Hematopoietic multipotent progenitor cell treated with erythropoietin and hydrocortisone succinate and interleukin-3 and kit ligand, for 15 days (in vitro differentiated cells): Measurements from ENCODE around the gene IL27RA.

Source experiments
- DNase-seq: peaks from one replicate; pipeline ENCODE4 v3.0.0-alpha.2; 2015; ENCODE audit warnings: low spot score

IL27RA gene

GRCh38 chr19:14059652-14060155 is 28.1 kb downstream of the IL27RA start:
- DNase-seq: peak; percentile 47

DNA sequence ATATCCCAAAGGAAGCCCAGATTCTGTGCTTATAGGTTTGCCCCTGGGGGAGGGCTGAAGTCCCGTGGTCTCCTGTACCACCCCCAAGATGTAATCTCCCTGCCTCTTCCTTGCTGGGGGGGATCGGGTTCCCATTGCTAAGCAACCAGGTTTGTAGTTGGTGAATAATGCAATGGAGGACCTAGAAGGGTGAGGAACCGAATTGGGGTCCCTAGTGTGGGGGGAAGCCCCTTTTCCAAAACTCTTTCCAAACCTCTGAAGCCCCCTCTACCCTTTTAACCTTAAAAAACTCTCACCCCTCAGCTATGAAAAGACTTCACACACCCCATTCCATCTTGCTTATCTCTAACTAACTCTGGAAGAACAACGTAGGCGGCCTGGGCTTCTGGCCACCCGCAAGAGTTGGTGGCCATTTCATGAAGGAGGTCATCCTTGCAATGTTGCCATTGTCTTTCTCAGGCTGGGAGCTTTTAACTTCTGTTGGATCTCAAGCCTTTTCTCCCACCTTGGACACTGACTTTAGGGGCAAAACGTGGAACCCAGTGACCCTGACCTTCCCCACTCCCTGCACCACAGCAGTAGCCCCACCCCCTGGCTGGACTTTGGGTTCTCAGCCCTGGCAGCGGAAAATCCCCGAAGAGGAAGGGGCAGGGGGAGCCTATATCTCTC is 29.7 kb downstream of the IL27RA start:
- no peak for DNase-seq

DNA sequence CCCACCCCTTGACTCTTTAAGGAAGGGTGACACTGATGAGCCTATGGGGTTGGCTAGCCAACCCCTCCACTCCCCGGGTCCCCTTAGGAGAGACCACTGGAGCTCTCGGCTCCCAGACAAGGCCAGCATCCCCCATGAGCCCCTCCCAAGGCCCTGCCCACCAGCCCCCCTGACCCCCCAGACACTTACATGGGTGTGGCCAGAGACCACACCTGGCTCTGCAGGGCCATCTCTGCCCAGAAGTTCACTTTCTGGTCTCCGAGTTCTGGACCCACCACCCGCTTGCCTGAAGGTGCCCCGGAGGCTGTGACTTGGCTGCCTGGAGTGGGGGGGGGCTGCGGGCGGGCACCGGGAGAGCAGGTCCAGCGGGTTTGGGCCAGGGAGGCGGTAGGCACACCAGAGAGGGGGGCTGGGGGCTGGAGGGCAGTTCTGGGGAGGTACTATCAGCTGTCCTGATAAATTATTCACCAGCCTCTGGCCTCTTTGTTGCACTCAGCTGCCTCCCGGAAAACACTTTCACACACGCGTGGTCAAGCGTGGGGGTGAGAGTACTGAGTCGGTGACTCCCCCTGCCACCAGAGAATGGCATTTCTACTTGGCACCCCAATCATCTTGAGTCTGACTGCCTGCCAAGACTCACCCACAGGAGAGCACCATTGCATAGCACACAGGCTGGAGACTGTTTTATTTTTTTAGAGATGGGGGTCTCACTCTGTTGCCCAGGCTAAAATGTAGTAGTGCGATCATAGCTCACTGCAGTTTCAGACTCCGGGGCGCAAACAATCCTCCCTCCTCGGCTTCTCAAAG is 30.4 kb downstream of the IL27RA start, which contains the start of gene PALM3:
PALM3 (minus strand) TSS at position 326 of the 807 bp plus-strand sequence; CDS start at position 230, 96 bp downstream.
- no peak for DNase-seq

DNA sequence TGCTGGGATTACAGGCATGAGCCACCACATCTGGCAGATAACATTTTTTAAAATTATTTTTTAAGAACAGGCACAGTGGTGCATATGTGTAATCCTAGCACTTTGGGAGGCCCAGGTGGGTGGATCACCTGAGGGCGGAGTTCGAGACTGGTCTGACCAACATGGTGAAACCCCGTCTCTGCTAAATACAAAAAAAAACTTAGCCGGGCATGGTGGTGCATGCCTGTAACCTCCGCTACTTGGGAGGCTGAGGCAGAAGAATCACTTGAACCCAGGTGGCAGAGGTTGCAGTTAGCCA is 30.9 kb downstream of the IL27RA start:
- DNase-seq: no peak

DNA sequence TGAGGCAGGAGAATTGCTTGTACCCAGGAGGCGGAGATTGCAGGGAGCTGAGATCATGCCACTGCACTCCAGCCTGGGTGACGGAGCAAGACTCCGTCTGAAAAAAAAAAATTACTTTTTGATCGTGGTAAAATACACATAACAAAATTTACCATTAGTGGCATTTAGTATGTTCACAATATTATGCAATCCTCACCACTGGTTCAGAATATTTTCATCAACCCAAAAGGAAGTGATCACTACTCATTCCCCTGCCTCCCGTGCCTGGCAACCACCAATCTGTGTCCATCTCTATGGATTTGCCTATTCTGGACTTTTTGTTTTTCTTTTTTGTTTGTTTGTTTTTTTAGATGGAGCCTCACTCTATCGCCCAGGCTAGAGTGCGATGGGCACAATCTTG is 31.5 kb downstream of the IL27RA start:
- DNase-seq: no peak

- DNase-seq: no peak
These were observed 34.6 kb downstream of the IL27RA start for GRCh38 chr19:14066134-14066533.

DNA sequence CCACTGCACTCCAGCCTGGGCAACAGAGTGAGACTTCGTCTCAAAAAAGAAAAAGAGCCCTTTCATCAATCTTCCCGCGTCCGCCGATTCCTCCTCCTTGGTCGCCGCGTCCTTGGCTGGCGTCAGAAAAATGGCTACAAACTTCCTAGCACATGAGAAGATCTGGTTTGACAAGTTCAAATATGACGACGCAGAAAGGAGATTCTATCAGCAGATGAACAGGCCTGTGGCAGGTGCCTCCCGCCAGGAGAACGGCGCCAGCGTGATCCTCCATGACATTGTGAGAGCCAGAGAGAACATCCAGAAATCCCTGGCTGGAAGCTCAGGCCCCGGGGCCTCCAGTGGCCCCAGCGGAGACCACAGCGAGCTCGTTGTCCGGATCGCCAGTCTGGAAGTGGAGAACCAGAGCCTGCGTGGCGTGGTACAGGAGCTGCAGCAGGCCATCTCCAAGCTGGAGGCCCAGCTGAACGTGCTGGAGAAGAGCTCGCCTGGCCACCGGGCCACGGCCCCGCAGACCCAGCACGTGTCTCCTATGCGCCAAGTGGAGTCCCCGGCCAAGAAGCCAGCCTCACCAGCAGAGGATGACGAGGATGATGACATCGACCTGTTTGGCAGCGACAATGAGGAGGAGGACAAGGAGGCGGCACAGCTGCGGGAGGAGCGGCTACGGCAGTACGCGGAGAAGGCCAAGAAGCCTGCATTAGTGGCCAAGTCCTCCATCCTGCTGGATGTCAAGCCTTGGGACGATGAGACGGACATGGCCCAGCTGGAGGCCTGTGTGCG is 38.9 kb downstream of the IL27RA start:
- DNase-seq: no peak

- DNase-seq: no peak
These were observed 41.1 kb downstream of the IL27RA start, which contains the start of gene MISP3 for GRCh38 chr19:14072535-14073260. Gene MISP3, plus strand, starts transcription at chr19:14072786. Its CDS starts 524 bp downstream, at chr19:14073310.

- peak; percentile 79 for DNase-seq
These were observed 41.8 kb downstream of the IL27RA start for GRCh38 chr19:14073261-14073924.

DNA sequence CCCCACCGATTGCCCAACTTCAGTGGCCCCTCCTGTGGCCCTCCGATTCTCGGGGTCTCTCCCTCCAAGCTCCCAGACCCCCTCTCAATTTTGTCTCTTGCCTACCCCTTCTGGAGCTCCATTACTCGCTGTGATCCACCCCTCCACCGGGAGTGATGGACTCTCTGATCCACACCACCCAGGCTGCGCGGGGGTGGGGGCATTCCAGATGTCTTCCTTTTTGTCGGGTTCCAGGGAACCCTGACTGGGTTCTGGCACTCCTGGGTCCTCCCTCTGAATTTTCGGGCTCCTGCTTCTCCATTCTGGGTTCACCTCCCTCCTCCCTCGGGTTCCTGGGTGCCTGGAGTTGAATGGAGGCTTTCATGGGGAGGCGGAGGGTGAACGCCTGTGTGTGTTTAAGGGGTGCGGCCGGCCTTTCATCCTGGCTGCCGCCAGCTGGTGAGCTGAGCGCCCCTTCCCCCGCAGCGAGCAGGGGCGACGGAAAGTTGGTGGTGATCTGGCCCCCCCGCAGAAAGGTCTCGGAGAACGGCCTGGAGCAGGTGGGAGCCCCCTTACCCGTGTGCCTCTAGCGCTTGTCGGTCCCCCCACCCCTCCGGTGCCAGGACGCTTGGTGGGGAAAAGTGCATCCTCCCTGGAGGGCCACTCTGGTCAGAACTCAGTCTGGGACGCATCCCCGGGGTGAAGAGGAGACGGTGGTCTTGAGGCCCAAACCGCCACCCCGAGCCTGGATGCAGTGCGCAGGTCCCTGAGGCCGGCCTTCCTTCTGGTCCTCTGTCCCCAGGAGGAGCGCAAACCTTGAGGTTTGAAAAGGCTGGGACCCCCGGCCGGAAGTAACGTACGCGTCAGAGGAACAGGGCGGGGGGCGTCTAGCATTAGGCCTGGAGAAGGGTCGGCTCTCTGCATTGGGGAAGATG is 42.6 kb downstream of the IL27RA start:
- DNase-seq: peak; percentile 25

GRCh38 chr19:14078411-14078810 is 46.8 kb downstream of the IL27RA start:
- no peak for DNase-seq

DNA sequence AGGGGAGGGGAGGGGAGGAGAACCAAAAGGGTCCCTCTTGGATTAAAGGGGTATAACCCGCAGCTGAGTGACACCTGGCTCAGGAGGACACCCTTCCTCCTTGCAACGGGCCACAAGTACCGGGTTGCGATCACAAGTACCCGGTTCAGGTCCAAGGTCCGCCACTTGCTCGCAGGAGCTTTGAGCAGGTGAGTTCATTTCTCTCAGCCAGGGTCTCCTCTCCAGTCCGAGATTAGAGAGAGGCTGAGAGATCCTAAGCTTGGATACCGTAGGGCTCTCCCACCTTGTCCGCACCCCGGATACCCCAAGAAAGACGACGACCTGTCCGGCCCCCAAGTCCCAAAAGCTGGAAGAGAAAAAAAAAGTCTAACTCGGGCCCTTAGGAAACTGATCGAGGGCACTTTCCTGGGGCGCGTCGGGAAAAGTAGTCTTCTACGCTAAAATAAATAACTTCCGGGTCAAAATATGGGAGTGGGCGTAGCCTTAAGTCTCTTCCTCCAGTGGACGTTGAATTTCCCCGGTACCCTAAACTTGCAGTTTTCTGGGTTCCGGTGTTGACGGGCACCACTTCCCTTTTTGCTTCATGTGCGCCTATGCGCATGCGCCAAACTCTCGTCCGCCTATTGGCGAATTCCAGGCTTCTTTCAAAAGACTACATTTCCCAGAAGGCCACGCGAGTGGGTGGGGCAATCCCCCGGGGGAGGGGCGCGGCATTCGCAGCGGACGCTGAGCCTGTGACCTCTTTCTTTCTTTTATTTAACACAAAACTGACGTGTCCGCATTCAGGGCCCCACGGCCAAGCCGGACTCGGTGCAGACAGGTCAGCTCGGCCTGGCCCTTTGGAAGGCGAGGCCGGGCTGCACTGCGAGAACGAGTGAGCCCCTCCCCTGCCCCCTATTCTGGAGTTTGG is 49.6 kb downstream of the IL27RA start:
- peak; percentile 100 for DNase-seq

GRCh38 chr19:14081797-14082674 is 50.5 kb downstream of the IL27RA start:
- DNase-seq: no peak

DNA sequence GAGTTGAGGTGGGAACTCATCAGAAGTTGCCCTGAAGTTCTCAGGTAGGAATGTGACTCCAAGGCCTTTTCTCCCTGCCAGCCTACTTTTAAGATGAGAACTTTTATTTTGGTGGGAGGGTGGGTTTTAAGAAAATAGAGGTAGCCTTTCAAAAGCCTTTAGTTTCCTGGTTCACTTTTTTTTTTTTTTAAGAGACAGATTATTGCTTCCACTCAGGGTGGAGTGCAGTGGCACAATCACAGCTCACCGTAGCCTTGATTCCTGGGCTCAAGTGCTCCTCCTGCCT is 51.1 kb downstream of the IL27RA start:
- DNase-seq: no peak

- no peak for DNase-seq
These were observed 53.9 kb downstream of the IL27RA start, which contains the start of gene C19orf67 for GRCh38 chr19:14085309-14085995. Gene C19orf67, minus strand, starts transcription at chr19:14085783. Its CDS starts 156 bp downstream, at chr19:14085627.

DNA sequence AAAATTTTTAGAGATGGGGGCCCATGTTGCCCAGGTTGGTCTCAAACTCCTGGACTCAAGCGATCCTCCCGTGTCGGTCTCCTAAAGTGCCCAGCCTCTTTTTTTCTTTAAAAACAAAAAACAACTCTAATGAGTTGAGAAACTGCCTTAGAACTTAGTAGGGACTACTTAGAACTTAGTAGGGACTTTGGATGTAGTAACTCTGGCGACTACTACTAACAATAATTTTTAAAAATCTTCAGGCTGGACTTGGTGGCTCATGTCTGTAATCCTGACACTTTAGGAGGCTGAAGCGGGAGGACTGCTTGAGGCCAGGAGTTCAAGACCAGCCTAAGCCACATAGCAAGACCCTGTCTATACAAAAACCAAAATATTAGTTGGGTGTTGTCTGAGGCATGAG is 54.5 kb downstream of the IL27RA start:
- no peak for DNase-seq

- DNase-seq: no peak
These were observed 57.3 kb downstream of the IL27RA start for GRCh38 chr19:14088634-14089411.
